ENCODE results near the gene RAB3IL1.

DNA sequence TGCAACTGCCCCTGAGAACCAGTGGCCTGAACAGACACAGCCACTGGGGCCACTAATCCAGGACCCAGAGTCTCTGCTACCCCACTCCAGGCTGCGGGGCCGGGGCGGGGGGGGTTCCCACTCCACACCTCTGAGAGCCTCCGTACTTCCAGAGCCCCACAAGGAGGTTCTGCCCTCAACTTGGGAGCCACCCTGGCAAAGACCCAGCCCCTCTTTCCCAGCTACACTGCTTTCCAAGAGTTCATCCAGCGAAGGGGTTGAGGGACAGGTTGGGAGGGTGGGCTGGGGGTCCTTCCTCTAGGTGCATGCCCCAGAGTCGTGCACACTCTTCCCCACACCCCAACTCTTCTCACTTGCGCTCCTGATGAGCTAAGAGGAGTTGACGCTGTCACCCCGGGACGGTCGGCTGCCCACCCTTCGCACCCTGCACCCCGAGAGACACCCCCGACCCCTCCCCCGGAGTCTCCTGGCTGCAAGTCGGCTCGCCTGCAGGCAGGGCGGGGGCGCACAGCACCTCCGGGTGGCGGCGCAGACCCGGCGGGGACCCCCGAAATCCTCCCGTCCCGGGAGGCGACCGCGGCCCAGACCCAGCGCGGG lies 531 bp downstream of the RAB3IL1 start:
- TF ChIP-seq, protein P1, sequence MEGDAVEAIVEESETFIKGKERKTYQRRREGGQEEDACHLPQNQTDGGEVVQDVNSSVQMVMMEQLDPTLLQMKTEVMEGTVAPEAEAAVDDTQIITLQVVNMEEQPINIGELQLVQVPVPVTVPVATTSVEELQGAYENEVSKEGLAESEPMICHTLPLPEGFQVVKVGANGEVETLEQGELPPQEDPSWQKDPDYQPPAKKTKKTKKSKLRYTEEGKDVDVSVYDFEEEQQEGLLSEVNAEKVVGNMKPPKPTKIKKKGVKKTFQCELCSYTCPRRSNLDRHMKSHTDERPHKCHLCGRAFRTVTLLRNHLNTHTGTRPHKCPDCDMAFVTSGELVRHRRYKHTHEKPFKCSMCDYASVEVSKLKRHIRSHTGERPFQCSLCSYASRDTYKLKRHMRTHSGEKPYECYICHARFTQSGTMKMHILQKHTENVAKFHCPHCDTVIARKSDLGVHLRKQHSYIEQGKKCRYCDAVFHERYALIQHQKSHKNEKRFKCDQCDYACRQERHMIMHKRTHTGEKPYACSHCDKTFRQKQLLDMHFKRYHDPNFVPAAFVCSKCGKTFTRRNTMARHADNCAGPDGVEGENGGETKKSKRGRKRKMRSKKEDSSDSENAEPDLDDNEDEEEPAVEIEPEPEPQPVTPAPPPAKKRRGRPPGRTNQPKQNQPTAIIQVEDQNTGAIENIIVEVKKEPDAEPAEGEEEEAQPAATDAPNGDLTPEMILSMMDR (IDR thresholded peaks at IDR 0.05), result no peak
- TF ChIP-seq EP300 (IDR thresholded peaks at IDR 0.05), result no peak

Measured in stomach (tissue), 4 donors.